RPMI7951 (cell line): ENCODE results near the gene ACTL7A. TPM values are rescaled to one million over a fixed set of nuclear protein-coding genes. Genes with fewer than 3 reads are reported as not detected.
"Not testable (repeated sequence)": the region's sequence is repeated elsewhere in the genome, so short reads cannot be mapped to it uniquely, and the experiment has no call there.

Experiments used
- DNase-seq: peaks from one replicate; pipeline ENCODE4 v3.0.0-alpha.2; 2012; ENCODE audit warnings: low read depth
- total RNA-seq: library from RNA; depleted of rRNA; stranded (reverse); fragments of >200 nt; shearing (Covaris generic); gene quantifications from 2 replicates; pipeline ENCODE4 v1.2.3, GENCODE V29; 2014

The ACTL7A gene
- total RNA-seq, 1 experiment from 2014 or later = not detected

DNA sequence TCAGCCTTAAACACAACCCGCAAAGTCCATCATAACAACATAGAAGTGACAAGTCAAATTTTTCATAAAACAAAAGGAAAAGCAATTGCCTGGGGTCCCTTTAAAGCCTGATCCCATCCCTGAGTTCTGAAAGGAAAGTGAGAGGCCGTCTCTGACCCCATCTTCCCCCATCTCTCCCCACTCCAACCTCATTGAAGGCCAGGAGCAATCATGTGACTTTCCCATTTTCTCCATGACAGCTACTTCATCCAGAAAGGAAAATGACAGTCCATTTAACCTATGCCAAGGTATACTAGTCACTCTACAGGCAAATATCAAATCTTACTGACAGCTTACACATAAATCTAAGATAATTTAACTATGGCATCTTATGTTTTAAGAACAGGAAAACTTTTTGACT lies 15.5 kb downstream of the ACTL7A start:
- DNase-seq = no peak

DNA sequence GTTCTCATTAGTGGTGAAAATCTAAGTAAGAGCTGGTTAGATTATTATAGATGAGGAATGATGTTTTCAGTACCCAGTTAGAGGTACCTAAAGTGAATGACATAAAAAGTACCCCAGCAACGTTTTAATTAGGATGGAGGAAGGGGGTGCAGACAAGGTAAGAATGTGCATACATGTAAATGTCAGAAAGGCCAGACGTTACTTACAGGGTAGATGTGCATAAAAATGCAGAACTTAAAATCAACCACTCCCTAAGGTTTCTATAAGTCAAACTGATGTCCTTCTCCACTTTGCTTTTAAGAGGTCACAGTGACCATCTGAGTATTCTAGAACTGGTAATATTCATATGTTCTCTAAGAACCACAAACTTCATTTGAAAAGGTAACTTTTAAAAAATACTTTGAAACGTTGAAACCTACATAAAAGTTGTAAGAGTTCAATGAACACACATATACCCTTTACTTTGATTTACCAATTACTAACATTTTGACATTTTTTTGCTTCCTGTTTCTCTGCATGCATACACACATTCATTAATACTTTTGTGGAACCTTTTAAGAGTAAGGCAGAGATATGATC lies 18.8 kb downstream of the ACTL7A start:
- no peak for DNase-seq

DNA sequence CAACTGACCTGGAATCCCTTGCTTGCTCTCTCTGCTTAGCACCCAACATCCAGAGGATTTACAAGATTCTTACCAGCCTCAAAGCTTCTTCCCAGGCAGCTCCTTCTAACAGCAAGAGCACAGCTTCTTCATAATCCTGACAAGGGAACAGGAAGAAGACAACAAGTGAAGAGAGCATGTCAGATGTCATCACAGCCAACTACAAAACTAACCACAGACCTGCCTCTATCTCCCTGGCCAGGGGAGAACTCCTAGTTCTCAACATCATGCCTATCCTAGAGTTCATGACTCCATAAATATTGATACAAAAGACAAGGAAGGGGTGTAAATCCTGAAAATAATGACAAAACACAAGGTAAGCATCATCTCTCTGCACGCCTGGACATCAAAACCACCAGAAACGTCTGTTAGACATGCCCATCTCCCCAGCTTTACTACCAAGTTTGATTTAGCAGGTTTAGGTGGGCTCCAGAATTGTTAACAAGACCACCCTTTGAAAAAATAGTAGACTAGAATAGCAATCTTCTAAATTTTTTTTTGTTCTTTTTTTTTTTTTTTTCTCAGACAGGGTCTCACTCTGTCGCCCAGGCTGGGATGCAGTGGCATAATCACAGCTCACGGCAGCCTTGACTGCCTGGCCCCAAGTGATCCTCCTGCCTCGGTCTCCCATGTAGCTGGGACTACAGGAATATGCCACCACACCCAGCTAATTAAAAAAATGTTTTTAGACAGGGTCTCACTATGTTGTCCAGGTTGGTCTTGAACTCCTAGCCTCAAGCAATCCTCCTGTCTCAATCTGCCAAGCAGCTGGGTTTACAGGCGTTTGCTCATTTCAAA lies 20.2 kb downstream of the ACTL7A start:
- no peak for DNase-seq

DNA sequence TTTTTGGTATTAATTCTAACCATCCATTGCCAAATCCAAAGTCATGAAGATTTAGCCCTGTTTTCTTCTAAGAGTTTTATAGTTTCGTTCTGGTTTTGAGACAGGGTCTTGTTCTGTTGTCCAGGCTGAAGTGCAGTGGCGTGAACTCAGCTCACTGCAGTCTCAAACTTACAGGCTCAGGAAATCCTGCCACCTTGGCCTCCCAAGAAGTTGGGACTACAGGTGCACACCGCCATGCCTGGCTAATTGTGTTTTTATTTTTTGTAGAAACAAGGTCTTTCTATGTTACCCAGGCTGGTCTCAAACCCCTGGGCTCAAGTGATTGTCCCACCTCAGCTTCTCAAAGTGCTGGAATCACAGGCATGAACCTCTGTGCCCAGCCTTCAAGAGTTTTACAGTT lies 21.0 kb downstream of the ACTL7A start:
- DNase-seq = no peak

DNA sequence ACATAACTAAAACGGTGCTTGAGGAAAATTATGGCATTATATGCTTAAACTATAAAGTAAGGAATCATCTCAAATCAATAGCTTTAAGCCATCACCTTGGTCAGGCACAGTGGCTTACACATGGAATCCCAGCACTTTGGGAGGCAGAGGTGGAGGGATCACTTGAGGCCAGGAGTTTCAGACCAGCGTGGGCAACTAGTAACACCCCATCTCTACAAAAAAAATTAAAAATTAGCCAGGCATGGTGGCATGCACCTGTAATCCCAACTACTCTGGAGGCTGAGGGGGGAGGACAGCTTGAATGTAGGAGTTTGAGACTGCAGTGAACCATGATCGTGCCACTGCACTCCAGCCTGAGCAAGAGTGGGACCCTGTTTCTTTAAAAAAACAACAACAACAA lies 22.6 kb downstream of the ACTL7A start:
- no peak for DNase-seq

DNA sequence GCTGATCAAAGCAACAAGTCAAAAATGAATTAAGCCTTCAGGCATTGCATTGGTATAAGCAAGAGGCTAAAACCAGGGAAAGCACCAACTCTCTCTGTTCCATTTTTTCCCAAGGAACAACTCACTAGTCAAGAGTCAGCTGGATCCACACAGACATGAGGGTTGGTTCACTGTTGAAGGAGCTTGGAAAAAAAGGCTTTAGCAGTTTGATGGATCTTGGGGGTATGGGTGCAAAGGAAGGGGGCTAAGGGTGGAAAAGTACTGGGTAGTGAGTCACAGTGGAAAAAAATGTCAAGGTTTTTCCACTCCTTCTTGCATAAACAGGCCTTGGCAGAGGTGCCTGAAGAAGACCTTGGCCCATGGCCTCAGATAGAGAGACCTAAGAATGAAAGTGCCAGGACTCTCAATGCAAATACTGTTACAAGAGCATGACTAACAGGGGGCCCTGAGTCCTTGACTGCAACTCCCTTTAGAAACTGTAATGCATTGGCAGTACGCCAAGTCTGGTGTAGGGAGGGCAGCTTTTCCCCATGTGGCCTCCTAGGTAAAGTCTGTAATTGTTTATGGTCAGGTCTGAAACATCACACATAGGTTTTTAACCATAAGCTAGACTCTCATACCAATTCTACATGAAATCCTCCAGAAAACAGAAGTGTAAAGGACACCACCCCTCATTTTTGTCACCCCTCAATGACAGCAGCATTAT lies 23.7 kb downstream of the ACTL7A start:
- peak; percentile 89 for DNase-seq

DNA sequence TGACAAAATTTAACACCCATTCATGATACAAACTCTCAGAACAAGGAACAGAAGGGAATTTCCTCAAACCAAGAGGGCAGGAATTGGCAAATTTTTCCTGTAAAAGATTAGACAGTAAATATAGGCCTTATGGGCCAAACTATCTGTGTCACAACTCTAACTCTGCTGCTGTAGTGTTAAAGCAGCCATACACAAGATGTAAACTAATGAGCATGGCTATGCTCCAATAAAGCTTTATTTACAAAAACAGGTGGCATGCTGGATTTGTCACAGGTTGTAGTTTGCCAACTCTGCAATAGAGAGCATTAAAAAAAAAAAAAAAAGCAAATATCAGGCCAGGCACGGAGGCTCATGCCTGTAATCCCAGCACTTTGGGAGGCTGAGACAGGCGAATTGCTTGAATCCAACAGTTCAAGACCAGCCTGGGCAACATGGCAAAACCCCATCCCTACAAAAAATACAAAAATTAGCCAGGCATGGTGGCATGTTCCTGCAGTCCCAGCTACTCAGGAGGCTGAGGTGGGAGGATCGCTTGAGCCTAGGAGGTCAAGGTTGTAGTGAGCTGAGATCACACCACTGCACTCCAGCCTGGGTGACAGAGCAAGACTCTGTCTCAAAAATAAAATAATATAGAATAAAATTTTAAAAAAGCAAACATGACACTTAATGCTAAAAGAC lies 24.7 kb downstream of the ACTL7A start:
- DNase-seq = not testable (repeated sequence)

DNA sequence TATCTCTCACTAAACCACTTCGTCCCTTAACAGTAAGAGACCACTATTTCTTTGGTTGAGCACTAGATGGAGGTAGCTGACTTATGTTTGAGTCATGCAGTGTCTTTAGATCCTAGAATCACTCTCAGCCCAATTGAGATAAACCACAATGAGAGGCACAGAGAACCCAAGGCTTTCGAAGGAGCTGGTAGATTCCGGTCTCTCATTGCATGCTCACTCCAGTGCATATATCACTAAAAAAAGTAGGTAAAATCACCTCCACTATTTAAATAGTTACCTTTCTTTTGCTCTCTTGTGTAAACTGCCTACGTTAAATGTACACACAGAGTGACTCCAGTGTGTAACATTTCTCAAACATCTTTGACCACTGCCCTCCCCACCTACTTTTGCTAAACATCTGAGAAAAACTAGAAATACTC lies 27.6 kb downstream of the ACTL7A start:
- peak; percentile 50 for DNase-seq

DNA sequence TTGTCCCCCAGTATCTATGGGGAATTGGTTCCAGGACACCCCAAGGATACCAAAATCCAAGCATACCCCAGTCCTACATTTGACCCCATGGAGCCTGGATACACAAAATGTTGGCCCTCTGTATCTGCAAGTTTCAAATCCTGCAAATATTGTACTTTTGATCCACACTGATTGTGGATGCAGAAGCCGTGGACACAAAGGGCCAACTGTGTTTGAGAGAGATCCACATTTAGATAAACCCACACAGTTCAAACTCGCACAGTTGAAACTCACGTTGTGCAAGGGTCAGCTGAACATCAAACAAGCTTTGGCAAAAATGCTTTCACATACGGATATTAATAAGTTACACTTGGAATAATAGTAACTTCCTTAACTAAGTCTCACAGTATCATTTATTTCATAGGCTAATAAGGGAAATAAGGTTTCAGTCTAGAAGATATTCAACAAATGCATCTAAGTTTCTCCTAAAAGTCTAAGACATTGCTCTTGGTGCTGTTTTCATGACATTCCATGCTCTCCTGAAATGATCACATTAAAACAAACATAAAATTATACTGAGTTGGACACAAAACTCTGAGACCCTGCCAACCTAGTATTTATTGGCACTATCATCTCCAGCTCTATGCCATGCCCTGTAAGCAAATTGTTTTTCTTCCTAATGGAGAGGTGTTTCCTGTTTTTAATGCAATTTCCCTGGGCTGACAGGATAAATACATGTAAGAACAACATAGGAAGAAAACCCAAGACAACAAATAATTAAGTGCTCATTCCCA lies 32.3 kb downstream of the ACTL7A start:
- no peak for DNase-seq

DNA sequence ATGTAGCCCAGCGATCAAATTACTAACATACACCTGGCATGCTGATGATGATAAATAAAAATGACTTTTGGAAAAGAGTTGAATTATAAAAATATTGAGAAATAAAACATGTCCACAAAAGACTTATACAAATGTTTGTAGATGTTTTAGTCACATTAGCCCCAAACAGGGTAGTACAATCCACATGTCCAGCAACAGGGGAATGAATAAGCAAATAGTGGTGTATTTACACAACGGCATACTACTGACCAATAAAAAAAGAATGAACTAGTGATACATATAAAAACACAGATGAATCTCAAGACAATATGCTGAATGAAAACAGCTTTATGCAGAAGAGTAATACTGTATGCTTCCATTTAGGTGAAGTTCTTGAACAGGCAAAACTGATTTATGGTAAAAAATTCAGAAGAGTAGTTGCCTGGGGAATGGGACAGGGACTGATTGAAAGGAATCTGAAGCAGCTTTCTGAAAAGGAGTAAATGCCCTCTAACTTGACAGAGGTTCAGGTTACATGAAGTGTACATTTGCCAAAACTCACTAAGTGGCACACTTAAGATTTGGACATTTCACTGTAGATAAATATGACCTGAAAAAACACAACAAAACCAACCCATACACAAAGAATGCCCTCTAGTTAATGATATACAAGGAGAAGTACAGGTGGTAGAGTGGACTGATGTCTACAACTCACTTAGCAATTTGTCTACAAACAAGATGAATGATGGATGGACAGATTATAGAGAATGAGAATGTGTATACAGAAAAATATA lies 35.4 kb downstream of the ACTL7A start:
- DNase-seq = no peak

DNA sequence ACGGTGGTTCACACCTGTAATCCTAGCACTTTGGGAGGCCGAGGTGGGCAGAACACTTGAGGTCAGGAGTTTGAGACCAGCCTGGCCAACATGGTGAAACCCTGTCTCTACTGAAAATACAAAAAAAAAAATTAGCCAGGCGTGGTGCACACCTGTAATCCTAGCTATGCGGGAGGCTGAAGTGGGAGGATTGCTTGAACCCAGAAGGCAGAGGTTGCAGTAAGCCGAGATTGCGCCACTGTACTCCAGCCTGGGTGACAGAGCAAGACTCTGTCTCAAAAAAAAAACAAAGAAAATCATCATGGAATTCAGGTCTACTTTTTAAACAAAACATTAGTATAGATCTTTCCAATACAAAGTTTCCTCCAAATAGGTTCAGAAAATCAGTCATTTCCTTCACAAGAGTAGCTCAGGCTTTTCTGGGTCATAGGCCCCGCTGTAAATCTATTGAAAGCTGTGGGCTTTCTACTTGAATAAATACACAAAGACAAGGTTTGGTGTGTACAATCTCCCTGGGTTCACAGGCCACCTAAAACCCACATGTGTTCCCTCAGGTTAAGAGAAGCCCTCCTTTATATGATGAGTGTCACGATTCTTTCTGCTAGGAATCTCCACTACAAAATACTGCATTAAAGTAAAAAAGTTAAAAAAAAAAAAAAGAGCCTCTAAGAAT lies 37.1 kb downstream of the ACTL7A start:
- DNase-seq = not testable (repeated sequence)

DNA sequence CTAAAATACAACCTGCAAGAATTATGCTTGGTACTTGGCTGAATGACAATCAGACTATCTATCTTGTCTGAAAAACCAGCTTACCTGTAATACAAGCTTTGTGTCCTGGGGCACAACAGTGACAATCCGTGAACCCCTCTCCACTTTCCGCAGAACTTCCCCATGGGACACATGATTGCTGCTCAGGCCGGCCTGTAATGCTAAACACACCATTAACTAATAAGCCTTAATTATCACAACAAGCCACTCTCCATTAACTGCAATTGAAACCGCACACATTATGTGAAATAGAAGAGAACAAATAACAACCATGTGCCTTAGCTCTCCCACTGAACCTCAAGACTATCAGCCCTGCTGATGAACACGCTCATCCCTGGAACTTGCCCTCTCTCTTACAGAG lies 38.1 kb downstream of the ACTL7A start:
- no peak for DNase-seq

DNA sequence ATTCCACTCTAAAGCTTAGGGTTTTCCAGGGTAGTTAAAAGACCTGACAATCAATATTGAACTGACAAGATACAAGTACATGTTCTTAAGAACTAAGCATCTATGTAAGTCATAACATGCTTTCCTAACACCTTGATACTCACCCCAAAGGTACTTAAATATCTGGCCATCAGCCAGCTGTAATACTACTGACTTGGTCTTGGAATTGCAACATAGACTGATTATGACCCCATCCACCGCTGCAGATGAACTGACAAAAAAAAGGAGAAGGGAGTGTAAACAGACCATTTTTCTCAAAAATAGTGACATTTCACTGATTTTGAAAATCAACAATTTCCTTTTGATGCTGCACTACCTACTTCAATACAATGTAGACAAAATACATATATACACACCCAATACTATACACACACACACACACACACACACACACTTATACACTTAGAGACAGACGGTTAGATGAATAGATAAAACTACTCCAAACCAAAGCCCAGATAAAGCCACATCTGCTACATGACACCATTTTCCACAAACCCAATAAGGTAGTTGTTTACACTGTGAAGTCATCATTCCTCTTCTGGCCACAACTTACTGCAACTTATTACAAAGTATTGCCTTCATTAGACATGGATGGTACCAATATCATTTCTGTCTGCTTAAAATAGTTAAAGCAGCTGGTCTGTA lies 41.5 kb downstream of the ACTL7A start:
- DNase-seq = no peak

DNA sequence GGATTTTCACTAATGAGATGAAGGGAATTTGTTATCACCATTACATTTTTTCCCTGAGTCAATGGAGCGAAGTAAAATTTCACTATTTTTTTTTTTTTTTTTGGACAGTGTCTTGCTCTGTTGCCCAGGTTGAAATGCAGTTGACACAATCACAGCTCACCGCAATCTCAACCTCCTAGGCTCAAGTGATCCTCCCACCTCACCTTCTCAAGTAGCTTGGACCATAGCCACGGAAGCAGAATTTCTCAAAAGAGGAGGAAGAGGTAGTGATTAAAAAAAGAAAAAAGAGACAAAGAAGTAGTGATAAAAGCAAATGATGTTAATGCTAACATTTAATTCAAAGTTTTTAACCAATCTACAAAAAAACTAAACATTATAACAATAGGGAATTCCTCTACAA lies 42.1 kb downstream of the ACTL7A start:
- no peak for DNase-seq

DNA sequence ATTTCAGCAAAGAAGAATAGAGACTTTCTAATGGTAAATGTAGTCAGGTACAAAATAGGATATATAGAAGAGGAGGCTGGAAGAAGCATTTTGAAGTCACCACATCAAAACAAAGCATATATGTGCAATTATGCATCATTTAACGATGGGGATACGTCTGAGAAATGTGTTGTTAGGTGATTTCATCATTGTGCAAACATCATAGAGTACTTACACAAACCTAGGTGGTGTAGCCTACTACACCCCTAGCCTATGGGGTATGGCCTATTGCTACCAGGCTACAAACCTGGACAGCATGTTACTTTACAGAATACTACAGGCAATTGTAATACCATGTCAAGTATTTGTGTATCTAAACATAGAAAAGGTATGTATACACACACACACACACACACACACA lies 43.4 kb downstream of the ACTL7A start:
- DNase-seq = no peak

DNA sequence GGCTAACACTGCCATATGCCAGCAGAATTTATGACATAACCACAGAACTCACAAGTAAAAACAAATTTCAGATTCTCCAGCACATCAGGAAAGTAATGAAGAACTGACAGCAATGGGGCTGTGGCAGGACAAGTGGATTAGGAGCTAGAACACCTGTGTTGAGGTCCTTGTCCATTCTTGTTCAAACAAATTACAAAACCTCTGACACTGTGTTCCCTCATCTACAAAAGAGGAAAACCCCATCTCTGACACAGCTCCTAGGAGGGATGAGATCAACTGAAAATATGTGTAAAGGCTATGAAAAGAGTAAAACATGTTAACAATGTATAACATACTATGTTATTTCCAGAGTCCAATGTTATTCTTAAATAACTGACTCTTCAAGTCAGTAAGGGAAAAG lies 48.3 kb downstream of the ACTL7A start:
- DNase-seq = no peak

DNA sequence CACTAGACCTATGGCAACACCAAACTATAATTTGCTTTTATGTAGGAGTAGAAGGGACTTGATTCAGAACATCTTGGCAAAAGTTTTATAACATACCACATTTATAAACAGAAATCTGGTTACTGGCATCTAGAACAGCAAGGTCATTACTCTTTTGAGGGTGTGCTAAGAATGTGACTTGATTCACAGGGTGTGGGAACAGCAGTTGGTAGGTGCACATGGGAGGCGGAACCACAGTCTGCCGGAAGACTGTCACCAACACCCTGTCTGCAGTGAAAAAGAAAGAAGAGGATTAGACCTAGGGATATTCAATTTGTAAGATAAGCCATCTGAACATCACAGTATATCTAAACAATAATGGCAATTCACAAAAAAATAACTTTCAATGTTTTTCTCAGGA lies 48.8 kb downstream of the ACTL7A start:
- no peak for DNase-seq

DNA sequence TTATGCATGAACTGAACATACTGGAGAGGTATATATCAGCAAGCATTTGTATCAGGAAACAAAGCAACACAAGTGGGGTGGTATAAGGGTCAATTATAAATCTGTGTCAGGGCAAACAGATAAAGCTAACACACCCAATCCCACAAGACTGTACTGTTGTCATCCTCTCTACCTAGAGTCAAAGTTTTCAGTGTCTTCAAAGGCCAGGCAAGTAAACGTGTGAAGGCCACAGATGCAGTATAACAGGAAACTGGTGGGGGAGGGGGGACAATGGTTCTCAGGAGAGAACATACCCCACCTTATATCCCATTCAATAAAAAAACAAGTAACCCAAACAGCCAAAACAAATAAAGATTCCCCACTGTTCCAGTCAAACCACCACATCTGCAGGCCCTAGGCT lies 49.8 kb downstream of the ACTL7A start:
- DNase-seq = no peak
